T47D (cell line): ENCODE measurements around the gene KIF6.

Experiments used
- DNase-seq, 2 experiments: peaks; one replicate each; pipeline versions ENCODE4 v3.0.0 to v3.0.0-alpha.2; 2011 to 2012; ENCODE audit warnings: low read depth in 1 of 2, low spot score in 1 of 2
- JUND ChIP-seq: IDR thresholded peaks from 2 replicates; pipeline ENCODE4 v1.6.1; 2012; ENCODE audit warnings: low read depth
- in situ Hi-C: cut with HindIII; loops from 2 replicates; pipeline ENCODE4 v1.10.0; 2016; ENCODE audit warnings: low sequenced_read_pairs, low pct_unique_long_range_greater_than_20kb

The KIF6 gene

DNA sequence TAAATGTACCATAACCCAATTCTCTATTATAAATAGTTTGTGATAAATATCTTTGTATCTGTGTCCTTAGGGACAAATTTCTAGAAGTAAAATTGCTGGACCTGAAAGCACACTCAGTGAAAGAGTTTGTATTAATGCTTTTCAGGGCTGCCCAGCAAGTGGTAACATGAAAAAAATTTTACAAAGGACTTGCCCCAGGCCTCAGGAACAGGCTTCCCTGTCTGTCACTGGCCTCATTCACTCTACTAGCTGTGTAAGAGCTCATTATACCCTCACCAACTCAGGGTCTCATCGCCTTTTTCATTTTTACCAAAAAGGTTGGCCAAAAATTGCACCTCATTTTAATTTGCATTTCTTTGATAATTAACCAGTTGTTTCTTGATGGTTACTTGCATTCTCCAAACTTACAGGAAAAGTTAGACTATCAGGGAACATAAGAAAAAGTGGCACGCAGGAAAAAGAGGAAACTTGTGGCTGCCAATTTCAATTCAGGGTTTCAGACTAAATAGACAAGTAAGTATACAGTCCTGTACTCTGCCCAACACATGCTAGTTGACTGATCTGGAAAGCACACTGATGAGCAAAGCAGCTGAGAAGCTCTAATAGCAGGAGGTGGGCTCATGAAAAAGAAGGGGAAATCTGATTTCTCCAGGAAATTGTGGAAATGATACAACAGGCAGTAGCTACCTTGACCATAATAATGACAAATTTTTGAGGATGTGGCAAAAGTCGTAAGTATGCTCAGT, 161.5 kb downstream of the KIF6 start:
- TF ChIP-seq JUND, result no peak
- DNase-seq, result no peak
- in situ Hi-C loops, result no loop called here

DNA sequence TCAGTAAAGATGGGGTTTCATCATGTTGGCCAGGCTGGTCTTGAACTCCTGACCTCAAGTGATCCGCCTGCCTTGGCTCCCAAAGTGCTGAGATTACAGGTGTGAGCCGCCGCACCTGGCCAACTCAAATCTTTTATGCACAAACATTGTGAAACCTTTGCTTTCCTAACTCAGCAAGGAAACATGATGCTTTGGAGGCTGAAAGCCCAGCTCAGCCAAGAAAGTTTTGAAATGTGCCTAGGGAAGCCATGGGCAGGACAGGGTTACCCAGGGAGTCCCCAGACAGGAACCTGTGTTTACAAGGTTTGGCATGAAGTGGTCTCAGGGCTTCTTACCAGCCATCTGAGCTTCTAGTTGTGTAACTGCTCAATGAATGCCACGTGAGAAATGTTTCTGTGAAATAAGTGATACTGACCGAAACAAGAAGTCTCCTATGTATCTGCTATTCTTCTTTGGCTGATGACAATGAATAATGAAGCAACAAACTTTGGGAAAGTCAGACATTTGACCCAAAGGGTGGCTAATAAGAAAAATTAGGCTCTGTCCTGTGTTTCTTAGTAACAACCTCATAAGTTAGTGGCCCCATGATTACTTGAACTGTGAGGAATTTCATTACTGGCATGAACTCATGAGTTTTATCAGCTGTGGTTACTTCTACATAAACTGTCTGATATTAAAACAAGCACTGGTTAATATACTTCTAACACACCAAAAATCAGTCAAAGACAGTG, 163.5 kb downstream of the KIF6 start:
- TF ChIP-seq JUND, result no peak
- DNase-seq, result no peak
- in situ Hi-C loops, result no loop called here

- DNase-seq, result no peak
- in situ Hi-C loops, result no loop called here
- TF ChIP-seq JUND, result no peak
Observed at GRCh38 chr6:39560915-39561314, 164.3 kb downstream of the KIF6 start.

DNA sequence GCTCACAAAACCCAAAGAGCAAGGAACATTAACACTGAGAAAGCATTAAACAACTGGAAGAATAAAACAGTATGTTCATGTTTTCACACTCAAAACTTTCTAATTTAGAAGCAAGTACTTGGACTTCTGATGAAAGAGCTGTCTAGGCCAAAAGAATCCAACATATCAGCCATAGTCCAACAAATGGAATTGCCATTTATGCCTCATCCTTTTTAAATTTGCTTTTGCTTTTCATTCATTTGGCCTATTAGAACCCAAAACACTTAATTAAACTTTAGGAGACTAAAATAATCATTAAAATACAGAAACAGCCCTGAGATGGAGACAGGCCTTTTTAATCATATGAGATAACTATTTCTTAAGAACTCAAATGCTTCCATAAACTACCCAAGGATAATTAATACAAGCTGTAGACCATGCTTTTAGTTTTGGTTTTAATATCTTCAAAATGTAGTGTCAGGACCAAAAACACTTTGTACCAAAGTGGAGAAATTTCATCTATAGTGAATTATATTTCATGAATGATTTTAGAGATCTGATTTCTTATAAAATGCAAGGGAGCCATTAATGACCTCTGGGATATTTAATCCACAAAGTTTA, 166.5 kb downstream of the KIF6 start:
- no peak for DNase-seq
- TF ChIP-seq JUND, result no peak
- in situ Hi-C loops, result no loop called here

- in situ Hi-C loops, result no loop called here
- no peak for DNase-seq
- no peak for TF ChIP-seq JUND
Observed at GRCh38 chr6:39558079-39558478, 167.1 kb downstream of the KIF6 start.

GRCh38 chr6:39555136-39555535, 170.1 kb downstream of the KIF6 start:
- no peak for DNase-seq
- TF ChIP-seq JUND, result no peak
- in situ Hi-C loops, result no loop called here

DNA sequence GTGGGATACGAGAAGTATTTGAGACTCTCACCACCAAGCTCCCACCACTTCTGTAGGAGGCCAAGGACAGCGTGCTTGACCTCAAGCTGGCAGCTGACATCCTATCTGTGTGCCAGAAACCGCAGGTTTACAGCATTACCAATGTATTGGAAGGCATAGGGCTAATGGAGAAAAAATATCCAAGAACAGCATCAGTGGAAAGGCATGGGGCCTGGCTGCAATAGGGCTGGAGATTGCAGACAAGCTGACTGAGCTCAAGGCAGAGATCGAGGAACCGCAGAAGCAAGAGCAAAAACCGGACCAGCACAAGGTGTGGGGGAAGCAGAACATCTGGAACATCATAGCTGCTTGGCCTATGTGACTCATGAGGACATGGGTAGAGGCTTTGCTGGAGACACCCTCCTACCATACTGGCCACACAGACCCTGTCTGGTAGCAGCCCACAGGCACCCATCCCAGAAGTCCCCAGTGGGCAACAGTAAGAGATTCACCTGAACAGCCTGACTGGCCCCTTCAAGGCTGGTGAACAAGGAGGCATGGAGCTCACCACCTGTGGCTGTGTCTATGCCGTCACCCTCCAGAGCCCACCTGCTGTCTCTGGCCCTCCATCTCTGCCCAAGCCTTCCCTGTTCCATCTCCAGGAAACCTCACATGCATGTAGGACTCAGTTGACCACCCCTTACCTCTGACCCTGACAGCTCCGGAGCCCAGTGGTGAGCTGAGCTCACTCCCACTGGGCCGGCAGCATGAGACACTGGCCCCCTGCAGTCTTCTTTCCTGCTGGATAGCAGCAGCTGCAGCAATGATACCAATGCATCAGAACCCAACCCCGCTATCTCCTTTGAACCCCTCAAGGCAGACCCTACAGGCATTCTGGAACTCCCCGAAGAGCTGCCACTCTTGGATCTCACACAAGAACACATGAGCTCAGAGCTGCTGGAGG, 171.1 kb downstream of the KIF6 start:
- in situ Hi-C loops, result no loop called here
- no peak for DNase-seq
- TF ChIP-seq JUND, result no peak

DNA sequence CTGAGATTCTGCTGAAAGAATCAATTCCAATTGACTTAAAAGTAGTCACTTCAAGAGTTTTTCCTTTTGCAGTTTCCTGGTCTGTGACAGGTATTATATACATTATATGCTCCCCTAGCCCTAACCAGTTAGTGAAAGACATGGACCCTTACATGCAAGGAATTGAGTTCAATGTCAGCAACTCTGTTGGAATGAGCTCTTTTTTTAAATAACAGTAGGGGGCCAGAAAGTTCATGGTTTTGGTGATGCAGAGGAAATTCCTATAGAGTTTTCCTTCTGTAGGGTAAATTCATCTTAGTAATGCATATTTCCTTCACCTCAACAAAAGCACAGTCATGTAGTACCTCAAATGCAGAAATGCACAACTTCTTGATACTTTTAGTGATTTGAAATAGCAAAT, 172.2 kb downstream of the KIF6 start:
- in situ Hi-C loops, result no loop called here
- no peak for DNase-seq

DNA sequence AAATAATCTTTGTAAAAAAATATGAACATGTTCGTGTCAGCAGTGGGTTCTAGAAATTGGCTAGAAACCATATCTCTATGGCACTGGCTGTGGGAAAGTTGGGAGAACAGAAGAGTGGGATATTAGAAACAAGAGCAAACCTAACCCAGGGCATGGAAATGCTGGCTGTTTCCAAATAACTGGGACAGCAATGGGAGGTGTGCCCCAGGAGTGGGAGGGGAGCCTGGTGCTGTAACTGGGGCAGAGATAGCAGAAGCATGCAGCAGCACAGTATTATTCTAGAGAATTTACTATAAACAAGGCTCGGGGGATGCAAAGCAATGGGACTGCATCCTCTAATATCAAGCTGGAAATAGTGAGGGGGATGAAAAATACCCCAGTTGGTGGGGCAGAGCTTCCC, 175.0 kb downstream of the KIF6 start:
- in situ Hi-C loops, result no loop called here
- no peak for TF ChIP-seq JUND
- DNase-seq, result no peak

More for the DNA sequence above, 172.2 kb downstream of the KIF6 start:
- no peak for TF ChIP-seq JUND

- no peak for DNase-seq
- in situ Hi-C loops, result no loop called here
- no peak for TF ChIP-seq JUND
Observed at GRCh38 chr6:39546731-39547130, 178.5 kb downstream of the KIF6 start.

- in situ Hi-C loops, result no loop called here
- no peak for DNase-seq
- TF ChIP-seq JUND, result no peak
Observed at GRCh38 chr6:39543950-39544349, 181.3 kb downstream of the KIF6 start.

GRCh38 chr6:39543095-39543494, 182.1 kb downstream of the KIF6 start:
- in situ Hi-C loops, result no loop called here
- TF ChIP-seq JUND, result no peak
- no peak for DNase-seq

GRCh38 chr6:39540454-39540853, 184.8 kb downstream of the KIF6 start:
- DNase-seq, result no peak
- TF ChIP-seq JUND, result no peak
- in situ Hi-C loops, result no loop called here
